ENCODE data around the gene ST7L. TPM values are rescaled to one million over a fixed set of nuclear protein-coding genes. Genes with fewer than 3 reads are reported as not detected.

Gene ST7L
- total and polyA plus RNA-seq, 12 donors: 9.2 to 22.2 (median 13.9) TPM

GRCh38 chr1:112537456-112537855 lies 81.5 kb downstream of the ST7L start:
- no peak for DNase-seq
- no peak overlapping the region for H3K4me3 ChIP-seq
- ATAC-seq: no peak
- no peak for TF ChIP-seq CTCF (IDR thresholded peaks at IDR 0.05)
- H3K27ac ChIP-seq: no peak overlapping the region
- no peaks in the 10 kb centered on the region for H3K9me3 ChIP-seq
- intact Hi-C loops (cut with DNase I): no loop called here
- peaks cover 0 to 23% (median 4%) of the 10 kb centered on the region in 9 donors for H3K4me1 ChIP-seq
- no peaks in the 10 kb centered on the region for H3K27me3 ChIP-seq
- H3K36me3 ChIP-seq: peaks cover 0 to 79% (median 6%) of the 10 kb centered on the region in 9 donors

GRCh38 chr1:112536561-112536960 lies 82.4 kb downstream of the ST7L start:
- H3K9me3 ChIP-seq: no peaks in the 10 kb centered on the region
- H3K4me3 ChIP-seq: no peak overlapping the region
- H3K27me3 ChIP-seq: no peaks in the 10 kb centered on the region
- no peak for ATAC-seq
- H3K27ac ChIP-seq: no peak overlapping the region
- no peak for TF ChIP-seq CTCF (IDR thresholded peaks at IDR 0.05)
- 74 to 75% methylated on average over 2 of the region's 2 CpGs for WGBS, 2 donors
- intact Hi-C loops (cut with DNase I): no loop called here
- H3K4me1 ChIP-seq: peaks cover 0 to 26% (median 9%) of the 10 kb centered on the region in 9 donors
- peaks cover 0 to 71% (median 5%) of the 10 kb centered on the region in 9 donors for H3K36me3 ChIP-seq
- no peak for DNase-seq

GRCh38 chr1:112533029-112533428 lies 85.9 kb downstream of the ST7L start:
- H3K4me3 ChIP-seq: no peak overlapping the region
- 96% methylated on average over 6 of the region's 6 CpGs for WGBS, 2 donors
- peak overlapping the region in 1 of 10 donors; percentile 38 for H3K27ac ChIP-seq
- no peak for ATAC-seq
- H3K36me3 ChIP-seq: peaks cover 0 to 62% (median 0%) of the 10 kb centered on the region in 9 donors
- H3K27me3 ChIP-seq: no peaks in the 10 kb centered on the region
- H3K4me1 ChIP-seq: peaks cover 0 to 37% (median 12%) of the 10 kb centered on the region in 9 donors
- H3K9me3 ChIP-seq: no peaks in the 10 kb centered on the region
- DNase-seq: no peak
- intact Hi-C loops (cut with DNase I): no loop called here
- TF ChIP-seq CTCF (IDR thresholded peaks at IDR 0.05): no peak

GRCh38 chr1:112532064-112532463 lies 86.9 kb downstream of the ST7L start:
- ATAC-seq (peak in 7 of 8 donors; percentile 44 to 91 (median 77)), DNase-seq (no peak)
- WGBS, 2 donors: 56 to 70% methylated on average over 4 of the region's 4 CpGs
- intact Hi-C loops (cut with DNase I): no loop called here
- peaks cover 0 to 28% (median 8%) of the 10 kb centered on the region in 9 donors for H3K4me1 ChIP-seq
- peak overlapping the region in 5 of 10 donors; percentile 25 to 49 (median 38) for H3K27ac ChIP-seq
- H3K36me3 ChIP-seq: peaks cover 0 to 68% (median 0%) of the 10 kb centered on the region in 9 donors
- no peaks in the 10 kb centered on the region for H3K27me3 ChIP-seq
- H3K4me3 ChIP-seq: no peak overlapping the region
- TF ChIP-seq CTCF (IDR thresholded peaks at IDR 0.05): no peak
- H3K9me3 ChIP-seq: no peaks in the 10 kb centered on the region

All from heart right ventricle (tissue), 16 donors.